Caco-2 (cell line): ENCODE data around the gene GRHL3. TPM values are rescaled to one million over a fixed set of nuclear protein-coding genes. Genes with fewer than 3 reads are reported as not detected.

Source experiments
- BruUV-seq: library from RNA; stranded (reverse); fragments of 400-500 nt; replicated peaks from 2 replicates; lab custom pipeline; 2021; lab: Mats Ljungman, UMichigan
- CTCF ChIA-PET: fragments of 300-600 bp; sonication (Branson Sonifier 250); formaldehyde crosslinking; loops from one replicate; lab custom pipeline; 2022; ENCODE audit warnings: antibody characterized with exemption; lab: Charles Lee
- POLR2A ChIA-PET: fragments of 300-600 bp; sonication (Branson Sonifier 250); formaldehyde crosslinking; loops from one replicate; lab custom pipeline; 2022; ENCODE audit warnings: antibody characterized with exemption; lab: Charles Lee
- DNase-seq, 2 experiments: peaks; one replicate each; pipeline versions ENCODE4 v3.0.0 to v3.0.0-alpha.2; 2020 to 2022
- H3K27me3 ChIP-seq: replicated peaks from 2 replicates; pipeline ENCODE4 v1.6.0; 2011; ENCODE audit warnings: low read length; ENCODE audit not compliant: control insufficient read depth, insufficient read depth
- H3K36me3 ChIP-seq: 2 replicates; pipeline ENCODE4 v1.5.1; 2011; ENCODE audit warnings: low read length; ENCODE audit not compliant: control insufficient read depth, insufficient read depth
- H3K4me1 ChIP-seq: fragments of 250-450 bp; sonication (Bioruptor Pico); 2 replicates; pipeline ENCODE4 v1.5.1; 2020; ENCODE audit warnings: mild to moderate bottlenecking
- H3K4me3 ChIP-seq: 2 replicates; pipeline ENCODE4 v1.5.1; 2011; ENCODE audit warnings: low read depth, mild to moderate bottlenecking, control low read depth, low read length
- H3K9me3 ChIP-seq: fragments of 250-450 bp; sonication (Bioruptor Pico); 2 replicates; pipeline ENCODE4 v1.5.1; 2020; ENCODE audit warnings: mild to moderate bottlenecking, moderate library complexity
- H3K27ac Mint-ChIP-seq: one replicate; pipeline ENCODE4 v1.8.0; 2022; ENCODE audit warnings: mixed read lengths; ENCODE audit not compliant: unreplicated experiment
- H3K27me3 Mint-ChIP-seq: one replicate; pipeline ENCODE4 v1.8.0; 2022; ENCODE audit warnings: mixed read lengths; ENCODE audit not compliant: insufficient read depth, unreplicated experiment
- H3K36me3 Mint-ChIP-seq: one replicate; pipeline ENCODE4 v1.8.0; 2022; ENCODE audit warnings: mild to moderate bottlenecking, mixed read lengths; ENCODE audit not compliant: insufficient read depth, unreplicated experiment
- H3K4me1 Mint-ChIP-seq: one replicate; pipeline ENCODE4 v1.8.0; 2022; ENCODE audit warnings: low read depth, mixed read lengths; ENCODE audit not compliant: unreplicated experiment
- H3K4me3 Mint-ChIP-seq: one replicate; pipeline ENCODE4 v1.8.0; 2022; ENCODE audit warnings: mild to moderate bottlenecking, moderate library complexity, mixed read lengths; ENCODE audit not compliant: unreplicated experiment
- H3K9me3 Mint-ChIP-seq: one replicate; pipeline ENCODE4 v1.8.0; 2022; ENCODE audit warnings: mixed read lengths; ENCODE audit not compliant: unreplicated experiment
- CTCF ChIP-seq, 2 experiments: fragments of 200-600 bp in 1 of 2; IDR thresholded peaks; 1 replicate in 1 of 2; 2 replicates in 1 of 2; pipeline versions ENCODE4 v1.5.1 to v1.8.0; 2011 to 2022; ENCODE audit warnings: antibody characterized with exemption in 1 of 2, control low read depth in 1 of 2, inconsistent platforms in 1 of 2, low read depth in 1 of 2, low read length in 1 of 2, mild to moderate bottlenecking in 1 of 2, moderate library complexity in 1 of 2; ENCODE audit not compliant: insufficient read depth in 1 of 2, severe bottlenecking in 1 of 2, unreplicated experiment in 1 of 2
- intact Hi-C: fragments of 100-400 bp; cut with micrococcal nuclease; formaldehyde crosslinking; loops from one replicate; pipeline ENCODE4 v1.10.0; 2022; ENCODE audit not compliant: unreplicated experiment
- total RNA-seq: library from RNA; stranded (reverse); gene quantifications from 2 replicates; pipeline ENCODE4 v1.2.3, GENCODE V29; 2022

The GRHL3 gene
- total RNA-seq, 1 experiment from 2014 or later: 2.3 TPM

GRCh38 chr1:24278726-24279125, 40.4 kb upstream of the GRHL3 start:
- Histone ChIP-seq H3K4me1 (no peaks in the 10 kb centered on the region), H3K27me3 (no peaks in the 10 kb centered on the region), H3K4me3 (no peak overlapping the region), H3K9me3 (no peaks in the 10 kb centered on the region), H3K36me3 (no peaks in the 10 kb centered on the region)
- no peaks in the 10 kb centered on the region for H3K36me3 Mint-ChIP-seq
- ChIA-PET CTCF (interaction anchor here (0.7 kb wide), 1 partner anchor 114 kb away, joined by 3 read pairs; no protein-coding TSS in a partner anchor), POLR2A (no interaction called here)
- H3K4me3 Mint-ChIP-seq: no peak overlapping the region
- intact Hi-C loops: no loop called here
- no peaks in the 10 kb centered on the region for H3K27me3 Mint-ChIP-seq
- no peak for DNase-seq
- H3K4me1 Mint-ChIP-seq: no peaks in the 10 kb centered on the region
- H3K9me3 Mint-ChIP-seq: peaks cover 2% of the 10 kb centered on the region
- no peak overlapping the region for H3K27ac Mint-ChIP-seq
- no TSS peak for BruUV-seq
- no peak for TF ChIP-seq CTCF (IDR thresholded peaks at IDR 0.05; ENCODE audit: insufficient read depth in 1 of 2, low read depth in 1 of 2, low read length in 1 of 2, severe bottlenecking in 1 of 2, unreplicated experiment in 1 of 2)

GRCh38 chr1:24279590-24280232, 39.4 kb upstream of the GRHL3 start:
- H3K4me3 ChIP-seq: no peak overlapping the region
- H3K36me3 Mint-ChIP-seq: no peaks in the 10 kb centered on the region
- H3K4me1 Mint-ChIP-seq: no peaks in the 10 kb centered on the region
- ChIA-PET CTCF (no interaction called here), POLR2A (no interaction called here)
- no peak overlapping the region for H3K4me3 Mint-ChIP-seq
- DNase-seq: no peak
- no peak overlapping the region for H3K27ac Mint-ChIP-seq
- no peaks in the 10 kb centered on the region for H3K27me3 Mint-ChIP-seq
- no peaks in the 10 kb centered on the region for H3K4me1 ChIP-seq
- BruUV-seq: no TSS peak
- H3K9me3 ChIP-seq: no peaks in the 10 kb centered on the region
- no peaks in the 10 kb centered on the region for H3K9me3 Mint-ChIP-seq
- intact Hi-C loops: no loop called here
- TF ChIP-seq CTCF (IDR thresholded peaks at IDR 0.05; ENCODE audit: insufficient read depth in 1 of 2, low read depth in 1 of 2, low read length in 1 of 2, severe bottlenecking in 1 of 2, unreplicated experiment in 1 of 2): no peak
- H3K27me3 ChIP-seq: no peaks in the 10 kb centered on the region
- H3K36me3 ChIP-seq: no peaks in the 10 kb centered on the region

- Histone ChIP-seq H3K36me3 (no peaks in the 10 kb centered on the region), H3K9me3 (no peaks in the 10 kb centered on the region), H3K27me3 (no peaks in the 10 kb centered on the region), H3K4me1 (no peaks in the 10 kb centered on the region), H3K4me3 (no peak overlapping the region)
- POLR2A ChIA-PET: no interaction called here
- intact Hi-C loops: loop anchor here (1.0 kb wide), 1 partner anchor 19 kb away; no protein-coding TSS in a partner anchor
- DNase-seq: no peak
- H3K36me3 Mint-ChIP-seq: no peaks in the 10 kb centered on the region
- no peaks in the 10 kb centered on the region for H3K4me1 Mint-ChIP-seq
- BruUV-seq: no TSS peak
- no peaks in the 10 kb centered on the region for H3K9me3 Mint-ChIP-seq
- no peaks in the 10 kb centered on the region for H3K27me3 Mint-ChIP-seq
- CTCF ChIA-PET: no interaction called here
- no peak overlapping the region for H3K27ac Mint-ChIP-seq
- H3K4me3 Mint-ChIP-seq: no peak overlapping the region
- no peak for TF ChIP-seq CTCF (IDR thresholded peaks at IDR 0.05; ENCODE audit: insufficient read depth in 1 of 2, low read depth in 1 of 2, low read length in 1 of 2, severe bottlenecking in 1 of 2, unreplicated experiment in 1 of 2)
Measured at GRCh38 chr1:24281591-24281990, 37.6 kb upstream of the GRHL3 start.
